H1 (cell line): Measurements from ENCODE around the gene ZNF407. TPM values are rescaled to one million over a fixed set of nuclear protein-coding genes. Genes with fewer than 3 reads are reported as not detected.

Experiments used
- CTCF ChIA-PET: fragments of 300-600 bp; sonication (Branson Sonifier 250); formaldehyde crosslinking; loops from one replicate; lab custom pipeline; 2021; ENCODE audit not compliant: partially characterized antibody; lab: Charles Lee
- POLR2A ChIA-PET: fragments of 300-600 bp; sonication (Branson Sonifier 250); formaldehyde crosslinking; loops from one replicate; lab custom pipeline; 2021; ENCODE audit warnings: inconsistent platforms; ENCODE audit not compliant: partially characterized antibody; lab: Charles Lee
- DNase-seq, 2 experiments: peaks; one replicate each; pipeline versions ENCODE4 v3.0.0 to v3.0.0-alpha.2; 2010 to 2022; ENCODE audit warnings: low spot score in 2 of 2, low read depth in 1 of 2, mixed read lengths in 1 of 2
- FAIRE-seq: peaks from 2 replicates; lab custom pipeline; 2011; peaks lifted over from hg19 to GRCh38; lab: Jason Lieb, UNC
- H2AFZ ChIP-seq: 2 replicates; pipeline ENCODE4 v1.8.1; 2012; ENCODE audit warnings: low read length, inconsistent platforms
- H2AK5ac ChIP-seq: 2 replicates; pipeline ENCODE4 v1.6.1; 2013; ENCODE audit warnings: low read depth, low read length
- H2BK120ac ChIP-seq: replicated peaks from 2 replicates; pipeline ENCODE3; 2013; ENCODE audit warnings: low read depth, low read length, inconsistent platforms
- H2BK12ac ChIP-seq: 2 replicates; pipeline ENCODE4 v1.6.1; 2013; ENCODE audit warnings: low read depth, low read length
- H2BK15ac ChIP-seq: 2 replicates; pipeline ENCODE4 v1.6.1; 2013; ENCODE audit warnings: low read length
- H2BK20ac ChIP-seq: 2 replicates; pipeline ENCODE4 v1.6.1; 2013; ENCODE audit warnings: low read length
- H2BK5ac ChIP-seq: 2 replicates; pipeline ENCODE4 v1.6.1; 2013; ENCODE audit warnings: low read depth, low read length
- H3K14ac ChIP-seq: 2 replicates; pipeline ENCODE4 v1.6.1; 2013; ENCODE audit warnings: inconsistent platforms; ENCODE audit not compliant: insufficient read length
- H3K18ac ChIP-seq: 2 replicates; pipeline ENCODE4 v1.6.1; 2013; ENCODE audit warnings: low read length; ENCODE audit errors: extremely low read depth
- H3K23ac ChIP-seq: 2 replicates; pipeline ENCODE4 v1.6.1; 2013; ENCODE audit warnings: inconsistent platforms; ENCODE audit not compliant: insufficient read length
- H3K23me2 ChIP-seq: 2 replicates; pipeline ENCODE4 v1.6.1; 2013; ENCODE audit warnings: low read depth, low read length
- H3K27ac ChIP-seq: 2 replicates; pipeline ENCODE4 v1.6.1; 2011; ENCODE audit warnings: low read depth, low read length, inconsistent platforms
- H3K27me3 ChIP-seq, 4 experiments: replicated peaks in 1 of 4; 1 replicate in 1 of 4; 2 replicates in 3 of 4; pipeline versions ENCODE4 v1.6.1 to v1.8.1; 2011 to 2013; ENCODE audit warnings: low read length in 3 of 4, mild to moderate bottlenecking in 3 of 4, inconsistent platforms in 2 of 4, mixed read lengths in 2 of 4, moderate library complexity in 1 of 4; ENCODE audit not compliant: control insufficient read depth in 3 of 4, insufficient read depth in 3 of 4; ENCODE audit errors: extremely low read depth in 1 of 4
- H3K36me3 ChIP-seq, 4 experiments: 2 replicates each; pipeline versions ENCODE4 v1.6.1 to v1.8.1; 2011 to 2013; ENCODE audit warnings: mild to moderate bottlenecking in 4 of 4, low read length in 3 of 4, moderate library complexity in 2 of 4, control low read depth in 1 of 4, inconsistent platforms in 1 of 4; ENCODE audit not compliant: insufficient read depth in 4 of 4, control insufficient read depth in 2 of 4
- H3K4ac ChIP-seq: replicated peaks from 2 replicates; pipeline ENCODE3; 2013; ENCODE audit warnings: low read length, low read depth, mixed read lengths, inconsistent platforms; ENCODE audit not compliant: insufficient read length
- H3K4me1 ChIP-seq, 4 experiments: replicated peaks in 1 of 4; 1 replicate in 1 of 4; 2 replicates in 3 of 4; pipeline versions ENCODE4 v1.6.1 to v1.8.1; 2011 to 2013; ENCODE audit warnings: low read length in 3 of 4, inconsistent platforms in 2 of 4, mixed read lengths in 1 of 4; ENCODE audit not compliant: insufficient read depth in 4 of 4, control insufficient read depth in 3 of 4
- H3K4me2 ChIP-seq, 2 experiments: 2 replicates each; pipeline versions ENCODE4 v1.6.1 to v1.8.1; 2011 to 2013; ENCODE audit warnings: low read depth in 2 of 2, low read length in 2 of 2, control low read depth in 1 of 2, inconsistent platforms in 1 of 2, mild to moderate bottlenecking in 1 of 2; ENCODE audit not compliant: insufficient read depth in 1 of 2
- H3K4me3 ChIP-seq, 4 experiments: fragments of 200-600, 300-600 bp in 1 of 4; sonication (generic), shearing (Covaris generic), sonication (Bioruptor Twin) in 1 of 4; 2 replicates each; pipeline versions ENCODE4 v1.5.1 to v1.8.1; 2011 to 2016; ENCODE audit warnings: low read length in 4 of 4, low read depth in 3 of 4, control low read depth in 2 of 4, inconsistent platforms in 2 of 4, mild to moderate bottlenecking in 2 of 4, mixed read lengths in 1 of 4, moderate library complexity in 1 of 4; ENCODE audit not compliant: insufficient read depth in 2 of 4; ENCODE audit errors: extremely low read depth in 1 of 4
- H3K56ac ChIP-seq: replicated peaks from 2 replicates; pipeline ENCODE3; 2013; ENCODE audit warnings: low read depth, mild to moderate bottlenecking, mixed read lengths, low read length, inconsistent platforms; ENCODE audit not compliant: insufficient read length
- H3K79me1 ChIP-seq: 2 replicates; pipeline ENCODE4 v1.6.1; 2013; ENCODE audit warnings: low read depth, low read length, control low read depth
- H3K79me2 ChIP-seq, 2 experiments: 2 replicates each; pipeline versions ENCODE4 v1.6.1 to v1.8.1; 2012 to 2013; ENCODE audit warnings: low read length in 2 of 2, mild to moderate bottlenecking in 2 of 2, inconsistent platforms in 1 of 2; ENCODE audit not compliant: insufficient read depth in 2 of 2, control insufficient read depth in 1 of 2
- H3K9ac ChIP-seq, 4 experiments: replicated peaks in 1 of 4; 1 replicate in 1 of 4; 2 replicates in 3 of 4; pipeline versions ENCODE4 v1.6.1 to v1.8.1; 2011 to 2013; ENCODE audit warnings: low read depth in 3 of 4, low read length in 3 of 4, control low read depth in 2 of 4, mild to moderate bottlenecking in 2 of 4, moderate library complexity in 2 of 4, inconsistent platforms in 1 of 4; ENCODE audit errors: extremely low read depth in 1 of 4
- H3K9me3 ChIP-seq, 2 experiments: 2 replicates each; pipeline versions ENCODE4 v1.6.1 to v1.8.1; 2012 to 2013; ENCODE audit warnings: mild to moderate bottlenecking in 2 of 2, moderate library complexity in 2 of 2, control low read depth in 1 of 2, inconsistent platforms in 1 of 2, low read depth in 1 of 2, low read length in 1 of 2, mixed read lengths in 1 of 2; ENCODE audit not compliant: insufficient read depth in 2 of 2
- H4K20me1 ChIP-seq, 2 experiments: replicated peaks in 1 of 2; 2 replicates each; pipeline versions ENCODE3 to v1.8.1; 2011 to 2013; ENCODE audit warnings: inconsistent platforms in 2 of 2, low read length in 2 of 2, mild to moderate bottlenecking in 1 of 2; ENCODE audit not compliant: insufficient read depth in 2 of 2, control insufficient read depth in 1 of 2
- H4K5ac ChIP-seq: 2 replicates; pipeline ENCODE4 v1.6.1; 2013; ENCODE audit warnings: low read length, low read depth, mixed read lengths, inconsistent platforms; ENCODE audit not compliant: insufficient read length
- H4K8ac ChIP-seq: 2 replicates; pipeline ENCODE4 v1.8.0; 2013; ENCODE audit warnings: mild to moderate bottlenecking, moderate library complexity, low read length, inconsistent platforms; ENCODE audit not compliant: insufficient read depth; ENCODE audit errors: extremely low read depth
- H4K91ac ChIP-seq: replicated peaks from 2 replicates; pipeline ENCODE3; 2013; ENCODE audit warnings: low read length, mixed read lengths, inconsistent platforms; ENCODE audit not compliant: insufficient read length
- POU5F1 ChIP-seq: IDR thresholded peaks from 2 replicates; pipeline ENCODE4 v1.6.1; 2011; ENCODE audit warnings: low read depth, mild to moderate bottlenecking, low read length, moderate library complexity
- RXRA ChIP-seq: IDR thresholded peaks from 2 replicates; pipeline ENCODE4 v1.6.1; 2011; ENCODE audit warnings: low read depth, mild to moderate bottlenecking, low read length, moderate library complexity; ENCODE audit not compliant: insufficient read depth
- WGBS, 2 experiments: shearing (Covaris generic) in 1 of 2; methylation state at CpG; one replicate each; pipeline versions ENCODE4 v1.1.6 to v1.1.7; 2013 to 2015; ENCODE audit warnings: low lambda C conversion rate in 2 of 2, mixed read lengths in 2 of 2, inconsistent platforms in 1 of 2, low coverage in 1 of 2, missing lambda C conversion rate in 1 of 2; ENCODE audit not compliant: insufficient replicate concordance in 2 of 2, insufficient coverage in 1 of 2, insufficient read length in 1 of 2; ENCODE audit errors: extremely low coverage in 1 of 2, missing lambda C conversion rate in 1 of 2; 5-methylcytosine and 5-hydroxymethylcytosine counted together
- polyA plus RNA-seq, 7 experiments: library from polyadenylated mRNA; depleted of rRNA in 3 of 7; stranded (reverse) in 5 of 7; unstranded in 2 of 7; fragments of >200 nt in 5 of 7; fragments of 200-250 nt in 2 of 7; gene quantifications; 1 replicate in 5 of 7; 2 replicates in 1 of 7; 4 replicates in 1 of 7; pipeline versions ENCODE4 v1.2.1 to v1.2.3, GENCODE V29; 2011 to 2013; ENCODE audit warnings: missing spikeins in 2 of 7, mixed read lengths in 2 of 7
- total RNA-seq: library from RNA; stranded (reverse); fragmentation: NEBNext Ultra II Directional; extraction: Animal tissue kit (Norgen Biotek cat#: 25700); gene quantifications from 2 replicates; pipeline ENCODE4 v1.2.1, GENCODE V29; 2021

ZNF407 gene
- total and polyA plus RNA-seq, 2 of the 8 experiments (the other 6 are each of a cell fraction or from before 2014, with no cell fraction given): 1.5 to 6.8 TPM

DNA sequence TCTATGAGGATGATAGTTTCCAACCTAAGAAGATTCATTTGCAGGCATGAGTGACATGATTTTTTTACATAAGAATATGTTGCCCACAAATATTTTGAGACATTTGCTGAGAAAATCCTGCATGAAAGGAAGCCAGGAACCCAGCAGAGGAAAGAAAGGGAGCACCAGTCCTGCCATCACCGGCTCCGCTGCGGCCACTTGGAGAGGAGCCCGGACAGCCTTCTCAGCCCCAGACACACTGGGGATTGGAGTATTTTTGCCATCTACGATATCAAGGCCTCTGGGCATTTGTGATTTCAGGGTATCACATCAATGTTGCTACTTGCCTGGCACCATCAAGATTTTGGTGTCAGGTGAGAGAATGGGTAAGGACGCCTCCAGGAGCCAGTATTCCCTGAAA, 383.0 kb downstream of the ZNF407 start:
- no peak overlapping the region for H4K8ac ChIP-seq
- H2BK120ac ChIP-seq: no peak overlapping the region
- H3K56ac ChIP-seq: no peak overlapping the region
- H3K4me3 ChIP-seq: no peak overlapping the region
- H3K4me2 ChIP-seq: no peak overlapping the region
- H3K23me2 ChIP-seq: no peaks in the 10 kb centered on the region
- H3K9me3 ChIP-seq: no peaks in the 10 kb centered on the region
- H3K18ac ChIP-seq: no peak overlapping the region
- H3K79me2 ChIP-seq: no peaks in the 10 kb centered on the region
- H2BK12ac ChIP-seq: no peak overlapping the region
- CTCF ChIA-PET: no interaction called here
- H2AFZ ChIP-seq: no peak overlapping the region
- H2BK5ac ChIP-seq: no peak overlapping the region
- FAIRE-seq (no peak), DNase-seq (no peak)
- POLR2A ChIA-PET: no interaction called here
- H2AK5ac ChIP-seq: no peak overlapping the region
- H3K9ac ChIP-seq: no peak overlapping the region
- H3K79me1 ChIP-seq: no peaks in the 10 kb centered on the region
- H3K14ac ChIP-seq: no peak overlapping the region
- no peak overlapping the region for H4K5ac ChIP-seq
- no peak overlapping the region for H3K4ac ChIP-seq
- no peak overlapping the region for H4K91ac ChIP-seq
- H3K27me3 ChIP-seq: no peaks in the 10 kb centered on the region
- WGBS, 2 experiments: 92% methylated on average over 6 of the region's 6 CpGs; no CpG with 5 or more reads in 1 of the 2 experiments
- H2BK20ac ChIP-seq: no peak overlapping the region
- no peak overlapping the region for H3K27ac ChIP-seq
- no peak overlapping the region for H2BK15ac ChIP-seq
- H3K4me1 ChIP-seq: no peaks in the 10 kb centered on the region
- TF ChIP-seq RXRA: no peak
- TF ChIP-seq POU5F1: no peak
- no peaks in the 10 kb centered on the region for H3K36me3 ChIP-seq
- H4K20me1 ChIP-seq: peaks cover 0 to 2% of the 10 kb centered on the region in 2 experiments
- H3K23ac ChIP-seq: no peak overlapping the region
